Tibial nerve (tissue), 4 donors: ENCODE data around the gene CCDC88C. TPM values are rescaled to one million over a fixed set of nuclear protein-coding genes. Genes with fewer than 3 reads are reported as not detected.

ENCODE experiments used
- DNase-seq, 2 donors: peaks; one replicate each; pipeline ENCODE4 v3.0.0-alpha.2; 2019; ENCODE audit warnings: low spot score in 2 of 2
- H3K27ac ChIP-seq, 4 donors: fragments of 200-600 bp; sonication (generic) in 3 of 4; one replicate each; pipeline ENCODE4 v1.5.1; 2017 to 2019; ENCODE audit warnings: mild to moderate bottlenecking in 1 of 4
- H3K27me3 ChIP-seq, 2 donors: fragments of 200-600 bp; sonication (generic) in 1 of 2; one replicate each; pipeline versions ENCODE4 v1.5.1 to v1.6.0; 2017 to 2019
- H3K36me3 ChIP-seq, 3 donors: fragments of 200-600 bp; sonication (generic); one replicate each; pipeline ENCODE4 v1.5.1; 2018 to 2019
- H3K4me1 ChIP-seq, 4 donors: fragments of 200-600 bp; sonication (generic) in 3 of 4; one replicate each; pipeline ENCODE4 v1.5.1; 2017 to 2019
- H3K4me3 ChIP-seq, 4 donors: fragments of 200-600 bp; sonication (generic) in 3 of 4; one replicate each; pipeline ENCODE4 v1.5.1; 2017 to 2019; ENCODE audit warnings: mild to moderate bottlenecking in 1 of 4, moderate library complexity in 1 of 4
- H3K9me3 ChIP-seq, 4 donors: fragments of 200-600 bp; sonication (generic) in 3 of 4; one replicate each; pipeline ENCODE4 v1.5.1; 2017 to 2019
- CTCF ChIP-seq, 5 experiments: fragments of 200-600 bp in 3 of 5; fragments of 450-650 bp in 2 of 5; sonication (generic) in 3 of 5; IDR thresholded peaks; one replicate each; pipeline ENCODE4 v1.5.1; 2016 to 2019; ENCODE audit warnings: antibody characterized with exemption in 5 of 5, mild to moderate bottlenecking in 3 of 5, moderate library complexity in 2 of 5
- EP300 ChIP-seq, 2 donors: sonication (generic); formaldehyde crosslinking; IDR thresholded peaks; one replicate each; pipeline ENCODE4 v1.6.1; 2017; ENCODE audit warnings: antibody characterized with exemption in 2 of 2, mild to moderate bottlenecking in 1 of 2
- POLR2A ChIP-seq, 2 donors: fragments of 450-650 bp; IDR thresholded peaks; one replicate each; pipeline ENCODE4 v1.6.1; 2017; ENCODE audit warnings: antibody characterized with exemption in 2 of 2, mild to moderate bottlenecking in 2 of 2, moderate library complexity in 2 of 2
- WGBS, 2 donors: methylation state at CpG; one replicate each; pipeline ENCODE4 v1.1.5; 2018; 5-methylcytosine and 5-hydroxymethylcytosine counted together
- total RNA-seq, 4 donors: library from RNA; depleted of rRNA; stranded (reverse); fragments of >200 nt; gene quantifications; one replicate each; pipeline ENCODE4 v1.1.0, GENCODE V29; 2016

CCDC88C gene
- total RNA-seq, 4 donors from 2014 or later = 3.6 to 12.6 (median 6.8) TPM

GRCh38 chr14:91374287-91374878, 43.2 kb downstream of the CCDC88C start:
- Histone ChIP-seq H3K9me3 (no peaks in the 10 kb centered on the region), H3K27me3 (no peaks in the 10 kb centered on the region), H3K4me1 (peaks cover 0 to 47% (median 18%) of the 10 kb centered on the region in 4 donors), H3K4me3 (no peak overlapping the region), H3K36me3 (no peaks in the 10 kb centered on the region), H3K27ac (no peak overlapping the region)
- DNase-seq = no peak
- 81 to 84% methylated on average over 7 of the region's 7 CpGs for WGBS, 2 donors
- no peak for TF ChIP-seq POLR2A (IDR thresholded peaks at IDR 0.05)
- TF ChIP-seq CTCF (IDR thresholded peaks at IDR 0.05) = no peak
- TF ChIP-seq EP300 (IDR thresholded peaks at IDR 0.05) = no peak

DNA sequence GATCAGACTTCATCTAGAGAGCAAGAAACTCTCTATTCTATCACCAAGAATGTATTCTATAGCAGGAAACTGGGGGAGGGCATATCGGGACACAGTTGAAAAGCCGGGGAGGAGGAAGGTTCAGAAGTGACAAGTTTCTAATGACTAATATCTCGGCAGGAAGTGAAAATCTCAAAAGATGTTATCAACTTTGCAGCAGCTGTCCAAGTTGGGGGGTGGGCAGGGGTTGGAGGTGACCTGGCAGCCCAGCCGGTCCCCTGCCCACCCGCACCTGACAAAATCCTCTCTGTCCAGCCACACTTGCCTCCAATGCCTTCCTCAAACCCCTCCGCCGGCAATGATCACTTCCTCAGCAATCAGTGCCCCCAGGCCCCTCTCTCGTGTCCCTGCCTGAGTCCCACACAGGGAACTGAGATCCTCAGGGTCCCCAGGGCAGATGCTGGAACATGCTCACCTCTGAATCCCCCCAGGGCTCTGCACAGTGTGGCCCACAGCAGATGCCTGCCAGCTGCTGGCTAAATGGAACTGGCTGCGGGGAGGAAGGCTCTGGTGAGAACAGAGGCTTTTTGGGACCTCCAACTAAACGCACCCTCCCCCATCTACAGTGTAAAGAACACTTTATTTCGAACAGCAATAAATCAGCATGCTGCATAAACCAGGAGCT, 43.9 kb downstream of the CCDC88C start:
- TF ChIP-seq CTCF (IDR thresholded peaks at IDR 0.05) = no peak
- no peak for TF ChIP-seq EP300 (IDR thresholded peaks at IDR 0.05)
- no peak for TF ChIP-seq POLR2A (IDR thresholded peaks at IDR 0.05)
- H3K4me1 ChIP-seq = peaks cover 0 to 46% (median 16%) of the 10 kb centered on the region in 4 donors
- H3K9me3 ChIP-seq = no peaks in the 10 kb centered on the region
- no peak overlapping the region for H3K4me3 ChIP-seq
- no peaks in the 10 kb centered on the region for H3K36me3 ChIP-seq
- no peaks in the 10 kb centered on the region for H3K27me3 ChIP-seq
- WGBS, 2 donors = 43 to 52% methylated on average over 11 of the region's 11 CpGs
- H3K27ac ChIP-seq = peak overlapping the region in 1 of 4 donors; percentile 50
- DNase-seq = no peak

- no peak for DNase-seq
- WGBS, 2 donors = 59 to 73% methylated on average over 15 of the region's 17 CpGs
- H3K27ac ChIP-seq = peak overlapping the region in 1 of 4 donors; percentile 50
Observed at GRCh38 chr14:91372671-91373495, 44.7 kb downstream of the CCDC88C start.

GRCh38 chr14:91371990-91372375, 45.6 kb downstream of the CCDC88C start:
- no peaks in the 10 kb centered on the region for H3K27me3 ChIP-seq
- no peak overlapping the region for H3K27ac ChIP-seq
- TF ChIP-seq CTCF (IDR thresholded peaks at IDR 0.05) (no peak), POLR2A (IDR thresholded peaks at IDR 0.05) (no peak), EP300 (IDR thresholded peaks at IDR 0.05) (no peak)
- no peak for DNase-seq
- peaks cover 0 to 30% (median 10%) of the 10 kb centered on the region in 4 donors for H3K4me1 ChIP-seq
- 83 to 100% methylated on average over 2 to 3 of the region's 4 CpGs for WGBS, 2 donors
- H3K9me3 ChIP-seq = no peaks in the 10 kb centered on the region
- no peaks in the 10 kb centered on the region for H3K36me3 ChIP-seq
- no peak overlapping the region for H3K4me3 ChIP-seq

More at GRCh38 chr14:91372671-91373495, 44.7 kb downstream of the CCDC88C start:
- H3K36me3 ChIP-seq = no peaks in the 10 kb centered on the region
- TF ChIP-seq CTCF (IDR thresholded peaks at IDR 0.05) (no peak), POLR2A (IDR thresholded peaks at IDR 0.05) (no peak), EP300 (IDR thresholded peaks at IDR 0.05) (no peak)
- H3K9me3 ChIP-seq = no peaks in the 10 kb centered on the region
- H3K27me3 ChIP-seq = no peaks in the 10 kb centered on the region
- H3K4me1 ChIP-seq = peaks cover 0 to 39% (median 12%) of the 10 kb centered on the region in 4 donors
- no peak overlapping the region for H3K4me3 ChIP-seq
